Measurements from ENCODE around the gene NUB1.

NUB1 gene

GRCh38 chr7:151405588-151405987 is 64.0 kb downstream of the NUB1 start:
- DNase-seq = no peak

DNA sequence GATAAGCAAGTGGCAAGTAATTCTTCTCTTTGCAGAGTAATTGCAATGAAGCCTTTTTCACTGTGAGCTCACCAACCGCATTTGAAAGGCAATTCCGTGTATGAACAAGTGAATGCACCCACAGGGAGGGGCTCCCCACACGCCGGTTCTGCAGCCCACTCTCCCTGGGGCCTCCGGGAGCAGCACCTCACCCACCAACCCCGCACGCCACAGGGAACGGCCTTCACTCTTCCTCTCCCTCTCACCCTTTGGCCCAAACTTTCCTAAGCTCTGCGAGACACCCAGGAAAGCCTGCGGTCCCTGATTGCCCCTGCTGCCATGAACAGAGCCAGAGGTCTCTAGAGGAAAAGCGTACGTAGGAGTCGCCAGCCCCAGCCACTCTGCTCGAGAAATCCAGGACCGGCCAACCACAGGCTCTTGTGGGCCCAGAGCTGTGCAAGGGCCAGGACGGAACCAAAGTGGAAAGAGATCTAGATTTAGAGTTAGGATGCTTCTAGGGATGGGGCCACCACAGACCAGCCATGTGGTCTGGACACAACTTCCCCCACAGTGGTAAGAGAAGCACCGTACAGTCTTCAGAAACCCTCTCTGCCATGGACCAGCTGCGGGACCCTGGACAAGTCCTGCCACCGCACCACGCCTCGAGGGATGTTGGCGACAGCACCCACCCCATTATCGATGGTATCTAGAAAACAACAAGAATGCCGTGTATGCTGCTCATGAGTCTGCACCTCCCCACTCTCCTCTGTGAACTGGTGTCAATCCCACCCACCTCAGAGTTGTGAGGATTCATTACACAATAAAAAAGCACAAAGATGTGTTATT is 64.7 kb downstream of the NUB1 start:
- no peak for DNase-seq

DNA sequence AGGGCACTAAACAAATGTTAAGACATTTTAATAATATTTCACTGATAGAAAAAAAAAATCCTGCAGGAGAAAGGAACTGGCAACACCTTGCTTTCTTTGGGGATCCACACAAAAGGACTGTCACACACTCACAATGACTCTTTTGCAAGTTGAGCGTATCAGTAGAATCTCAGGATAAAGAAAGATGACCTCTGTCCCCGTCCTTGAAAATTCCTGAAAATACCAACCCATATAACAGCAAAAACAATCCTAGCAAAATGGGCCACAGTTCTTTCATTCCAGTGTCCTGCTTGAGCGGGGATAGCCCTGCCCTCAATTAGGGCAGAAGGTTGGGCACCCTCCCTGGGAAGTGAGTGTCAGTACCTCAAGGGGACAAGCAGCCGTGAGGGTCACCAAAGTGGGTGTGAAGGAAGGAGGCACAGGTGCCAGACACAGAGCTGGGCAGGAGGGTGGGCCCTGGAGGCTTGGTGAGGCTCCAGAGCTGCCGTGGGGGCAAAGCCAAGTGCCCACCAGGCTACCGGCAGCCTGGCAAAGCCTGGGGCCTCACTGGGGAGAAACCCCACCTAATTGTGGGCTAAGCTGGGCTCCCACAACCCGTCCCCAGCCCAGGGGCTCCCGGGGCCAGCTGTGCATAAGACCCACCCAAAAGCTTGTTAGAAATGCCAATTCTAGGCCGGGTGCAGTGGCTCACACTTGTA is 65.4 kb downstream of the NUB1 start:
- no peak for DNase-seq

GRCh38 chr7:151408498-151408838 is 66.9 kb downstream of the NUB1 start:
- no peak for DNase-seq

GRCh38 chr7:151408839-151409666 is 67.4 kb downstream of the NUB1 start:
- peak; percentile 27 for DNase-seq

GRCh38 chr7:151409667-151410404 is 68.2 kb downstream of the NUB1 start, which contains the start of gene WDR86:
Gene WDR86 (minus strand): TSS chr7:151410038. CDS start chr7:151409589, 449 bp downstream.
- DNase-seq = no peak

GRCh38 chr7:151410405-151411390 is 69.1 kb downstream of the NUB1 start:
- DNase-seq = no peak

DNA sequence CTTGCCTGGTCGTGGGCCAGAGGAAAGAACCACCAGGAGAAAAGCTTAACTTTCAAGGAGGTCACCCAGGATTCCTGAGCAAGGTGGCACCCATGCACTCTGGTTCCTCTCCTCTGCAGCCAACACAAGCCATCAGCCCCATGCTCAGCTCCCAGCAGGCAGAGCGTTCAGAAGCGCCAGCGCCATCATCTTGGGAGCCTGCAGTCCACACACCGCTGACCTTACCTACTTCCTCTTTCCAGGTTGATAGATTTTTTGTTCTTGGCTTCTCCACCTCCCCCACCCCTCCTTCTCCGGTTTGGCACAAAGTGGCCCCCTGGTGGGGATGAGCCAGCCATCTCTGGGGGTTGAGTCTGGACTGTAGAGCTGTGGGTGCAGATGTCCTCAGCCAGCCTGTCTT is 69.9 kb downstream of the NUB1 start:
- DNase-seq = no peak

DNA sequence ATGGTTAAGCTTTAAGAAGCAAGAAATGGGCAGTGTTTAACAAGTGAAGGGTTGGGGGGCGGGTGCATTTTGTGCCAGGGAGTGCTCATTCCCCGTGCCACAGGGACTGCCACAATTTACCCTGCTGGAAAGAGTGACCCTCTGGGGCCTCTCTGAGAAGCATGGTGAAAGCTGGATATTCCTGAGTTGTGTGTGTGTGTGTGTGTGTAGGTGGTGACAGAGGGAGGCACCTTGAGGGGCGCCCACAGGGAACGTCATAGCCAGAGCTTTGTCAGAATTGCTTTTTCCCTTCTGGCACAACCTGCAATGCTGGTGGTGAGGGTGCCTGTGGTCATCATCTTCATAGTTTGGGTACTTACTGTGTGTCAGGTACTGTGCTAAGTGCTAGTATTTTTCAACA is 70.7 kb downstream of the NUB1 start:
- no peak for DNase-seq

DNA sequence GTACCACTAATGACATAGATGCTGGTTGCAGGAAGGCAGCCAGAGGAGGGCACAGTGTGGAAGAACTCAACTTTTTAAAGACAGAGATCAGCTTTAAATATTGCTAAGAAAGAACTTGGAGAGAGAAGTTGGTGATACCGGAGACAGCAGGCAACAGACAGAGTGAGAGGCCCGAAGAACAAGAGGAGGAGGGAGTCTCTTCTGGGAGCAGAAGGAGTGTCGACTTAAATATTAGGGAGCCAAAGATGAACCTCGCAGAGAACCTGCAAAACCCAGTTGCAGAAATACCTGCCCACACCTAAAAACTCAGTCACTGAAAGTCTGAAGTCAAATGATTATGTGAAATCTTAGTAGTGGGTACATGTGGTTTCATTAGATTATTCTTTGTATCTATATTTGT is 71.6 kb downstream of the NUB1 start:
- no peak for DNase-seq

GRCh38 chr7:151415375-151416105 is 73.9 kb downstream of the NUB1 start:
- DNase-seq = no peak

- no peak for DNase-seq
Measured at GRCh38 chr7:151416112-151416940, 74.7 kb downstream of the NUB1 start.

DNA sequence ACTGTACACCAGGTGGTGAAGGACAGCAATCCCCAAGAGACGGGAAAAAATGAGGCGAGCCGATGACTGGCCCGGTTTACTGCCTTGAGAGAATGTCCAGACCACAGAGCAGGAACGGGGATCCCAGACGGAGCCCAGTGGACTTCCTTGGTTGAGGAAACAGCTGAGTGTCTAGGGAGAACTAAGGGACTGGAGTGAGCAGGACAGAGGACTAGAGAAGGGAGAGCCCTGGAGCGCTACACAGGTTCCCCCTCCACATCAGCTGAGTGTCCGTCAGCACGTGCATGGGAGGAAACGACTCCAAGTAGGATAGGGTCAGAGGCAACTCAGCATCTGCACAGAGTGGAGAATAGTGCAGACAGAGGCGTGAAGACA is 75.3 kb downstream of the NUB1 start:
- DNase-seq = no peak

- no peak for DNase-seq
Measured at GRCh38 chr7:151420144-151420543, 78.5 kb downstream of the NUB1 start.

DNA sequence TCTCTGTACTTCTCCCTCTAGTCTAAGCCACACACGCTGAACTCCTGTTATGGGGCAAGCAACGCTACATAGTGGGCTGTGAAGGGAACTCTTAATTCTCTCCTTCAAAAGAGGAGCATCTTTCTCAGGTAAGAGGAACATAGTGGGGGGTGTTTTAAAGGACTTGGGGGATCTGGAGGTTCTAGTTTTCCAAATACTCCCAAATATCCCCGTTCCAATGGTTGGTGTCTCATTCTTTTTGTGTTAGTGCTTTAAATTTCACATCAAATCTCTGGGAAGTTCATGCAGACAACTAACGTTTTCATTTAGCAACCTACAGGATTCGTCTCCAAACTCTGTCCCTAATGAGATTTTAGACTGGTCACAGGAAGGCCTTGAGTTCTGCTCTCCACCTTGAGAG is 80.6 kb downstream of the NUB1 start:
- no peak for DNase-seq

DNA sequence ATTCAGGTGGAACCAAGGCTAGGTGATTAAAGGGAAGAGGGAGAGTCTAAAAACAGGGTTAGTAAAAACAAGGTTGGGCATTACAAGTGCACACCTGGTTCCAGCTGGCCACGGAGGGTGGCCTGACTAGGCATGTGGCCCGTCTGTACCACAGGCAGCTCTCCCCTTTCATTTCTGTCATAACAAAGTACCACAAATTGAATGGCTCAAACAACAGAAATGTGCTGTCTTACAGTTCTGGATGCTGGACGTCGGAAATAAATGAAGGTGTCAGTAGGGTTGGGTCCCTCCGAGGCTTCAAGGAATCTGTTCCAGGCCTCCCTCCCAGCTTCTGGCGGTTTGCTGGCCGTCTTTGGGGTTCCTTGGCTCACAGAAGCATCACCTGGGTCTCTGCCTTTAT is 81.6 kb downstream of the NUB1 start:
- no peak for DNase-seq

DNA sequence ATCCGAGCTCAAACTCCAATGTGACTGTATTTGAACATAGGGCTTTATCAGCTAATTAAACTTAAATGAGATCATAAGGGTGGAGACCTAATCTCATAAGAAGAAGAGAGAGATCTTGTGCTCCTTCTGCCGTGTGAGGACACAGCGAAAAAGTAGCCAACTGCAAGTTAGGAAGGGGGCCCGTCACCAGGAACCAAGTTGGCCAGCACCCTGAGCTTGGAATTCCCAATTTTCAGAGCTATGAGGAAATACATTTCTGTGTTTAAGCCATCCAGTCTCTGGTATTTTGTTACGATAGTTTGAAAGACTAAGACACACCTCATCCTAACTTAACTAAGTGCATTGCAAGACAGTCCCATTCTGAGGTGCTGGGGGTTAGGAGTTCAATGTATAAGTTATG is 82.3 kb downstream of the NUB1 start:
- no peak for DNase-seq

- DNase-seq = no peak
Measured at GRCh38 chr7:151424799-151425198, 83.2 kb downstream of the NUB1 start.

DNA sequence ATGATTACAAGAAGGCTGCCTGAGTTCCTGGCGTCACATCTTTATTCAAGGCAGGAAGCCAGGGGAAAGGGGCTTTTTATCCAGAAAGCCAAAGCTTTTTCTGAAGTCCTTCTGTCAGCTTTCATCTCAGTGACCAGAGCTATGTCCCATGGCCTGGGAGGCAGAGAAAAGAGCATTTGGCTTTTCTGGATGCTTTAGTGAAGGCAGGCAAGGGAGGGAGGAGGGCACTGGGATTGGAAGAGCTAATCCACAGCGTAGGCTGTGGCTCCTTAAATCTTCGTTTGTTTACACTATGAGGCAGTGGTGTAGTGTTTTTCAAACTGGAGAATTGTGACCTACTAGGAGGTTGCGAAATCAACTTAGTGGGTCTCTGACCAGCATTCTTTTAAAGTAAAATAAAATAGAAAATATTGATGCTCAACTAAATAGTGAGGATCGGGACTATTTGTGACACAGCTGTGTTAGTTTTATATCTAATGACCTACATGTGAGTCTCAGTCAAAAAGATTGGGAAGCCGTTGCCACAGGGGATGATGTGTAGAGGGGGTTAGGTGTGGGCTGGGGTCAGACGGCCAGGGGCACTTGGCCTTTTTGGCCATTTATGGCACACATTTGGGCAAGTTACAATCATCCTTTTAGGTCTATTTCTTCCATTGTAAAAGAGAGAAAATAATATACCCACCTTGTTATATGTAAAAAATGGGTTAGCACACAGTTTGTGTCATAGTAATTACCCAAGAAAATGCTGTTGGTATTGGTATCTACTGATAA is 84.2 kb downstream of the NUB1 start:
- no peak for DNase-seq
